ENCODE data around the gene NKAIN2.
"Not testable (repeated sequence)": the region's sequence is repeated elsewhere in the genome, so short reads cannot be mapped to it uniquely, and the experiment has no call there.

The NKAIN2 gene

DNA sequence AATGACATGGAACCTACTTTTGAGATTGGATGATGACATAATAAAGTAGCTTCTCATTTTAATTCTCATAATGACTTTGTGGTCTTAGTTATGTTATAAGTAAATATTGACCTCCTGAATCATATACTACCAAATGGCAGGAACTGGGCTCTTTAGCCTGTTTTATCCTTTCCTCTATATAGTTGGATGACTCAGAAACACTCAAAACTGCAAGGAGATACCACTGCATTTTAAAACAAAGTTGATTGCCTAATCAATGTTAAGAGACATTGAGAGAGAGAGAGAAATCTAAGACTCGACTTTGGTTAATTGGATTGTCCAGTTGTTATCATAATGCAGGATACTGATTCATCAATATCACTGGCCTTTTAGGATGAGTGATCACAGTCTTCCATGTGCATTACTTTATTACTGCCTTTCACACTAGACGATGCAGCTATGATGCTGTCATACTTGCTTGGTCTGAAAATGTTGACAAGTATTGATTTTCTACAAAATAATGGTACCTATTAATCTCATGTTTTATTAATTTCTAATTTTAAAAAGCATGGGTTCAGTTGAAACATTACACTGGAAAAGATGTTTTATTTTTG is 320.0 kb downstream of the NKAIN2 start:
- no peak for DNase-seq

- no peak for DNase-seq
Observed at GRCh38 chr6:124131259-124131658, 327.6 kb downstream of the NKAIN2 start.

DNA sequence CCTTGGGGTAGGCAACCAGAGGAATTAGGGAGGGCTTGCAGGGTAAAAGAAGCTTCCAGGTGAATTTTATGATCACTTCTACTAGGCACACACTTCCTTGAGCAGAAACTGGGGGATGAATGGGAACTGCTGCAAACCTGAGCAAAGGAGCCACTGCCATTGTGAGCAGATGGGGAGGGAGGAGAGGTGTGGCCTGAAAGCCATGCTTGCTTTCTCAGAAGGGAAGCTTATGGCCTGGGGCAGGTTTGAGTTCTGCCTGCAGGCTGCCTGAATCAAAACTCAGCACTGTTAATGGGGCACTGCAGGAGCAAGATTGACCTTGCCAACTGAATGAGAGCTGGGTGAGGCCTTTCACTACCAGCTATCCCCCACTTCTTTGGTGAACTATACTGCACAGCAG is 328.1 kb downstream of the NKAIN2 start:
- DNase-seq, result no peak

- DNase-seq, result no peak
Observed at GRCh38 chr6:124132256-124132655, 328.6 kb downstream of the NKAIN2 start.

DNA sequence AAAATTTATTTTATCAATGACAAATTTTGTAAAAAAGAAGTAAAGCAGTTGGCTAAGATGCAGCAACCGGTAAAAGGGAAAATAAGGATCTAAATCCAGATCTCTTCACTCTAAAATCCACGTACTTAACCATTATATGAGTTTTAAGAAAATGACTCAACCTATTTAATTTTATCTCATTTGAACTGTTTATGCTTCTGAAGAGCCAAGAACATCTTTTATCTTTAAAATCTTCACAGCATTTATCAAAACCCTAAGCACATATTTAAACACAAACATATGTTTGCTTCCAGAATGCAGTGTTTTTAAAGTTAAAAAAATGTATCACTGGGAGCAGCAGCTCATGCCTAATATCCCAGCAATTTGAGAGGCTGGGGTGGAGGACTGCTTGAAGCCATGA is 339.2 kb downstream of the NKAIN2 start:
- DNase-seq, result no peak

DNA sequence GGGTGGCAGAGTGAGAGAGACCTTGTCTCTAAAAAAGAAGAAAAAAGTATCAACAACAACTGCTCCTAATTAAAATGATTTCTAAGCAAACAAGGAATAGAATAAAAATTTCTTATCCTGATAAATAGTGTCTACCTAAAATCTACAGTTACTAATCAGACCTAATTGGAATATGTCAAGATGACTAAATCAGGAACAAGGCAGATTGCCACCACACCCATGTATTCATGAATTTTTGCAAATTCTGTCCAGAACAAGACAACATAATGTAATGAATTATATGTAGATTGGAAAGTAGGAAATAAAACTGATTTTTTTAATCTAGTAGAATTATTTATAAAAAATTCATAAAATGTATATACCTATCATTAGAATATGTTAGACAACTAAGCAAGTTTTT is 339.8 kb downstream of the NKAIN2 start:
- DNase-seq, result no peak

DNA sequence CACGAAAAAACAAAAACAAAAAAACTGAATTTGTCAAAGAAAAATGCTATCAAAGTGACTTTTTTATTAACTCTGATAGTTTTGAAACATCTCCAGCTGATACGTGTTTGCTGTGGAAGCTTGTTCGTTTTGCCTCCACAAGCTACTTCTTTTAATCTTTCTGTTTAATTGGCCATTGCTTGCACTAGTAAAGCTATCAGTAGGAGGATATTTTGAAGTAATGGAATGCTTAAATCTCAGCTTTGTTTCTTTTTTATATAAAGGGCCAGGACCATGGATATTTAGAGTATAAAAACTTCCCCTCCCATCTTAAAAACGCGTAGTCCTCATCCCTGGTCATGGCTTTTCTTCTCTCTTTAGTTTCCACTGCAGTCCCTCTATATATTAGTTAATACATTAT is 344.0 kb downstream of the NKAIN2 start:
- no peak for DNase-seq

- no peak for DNase-seq
Observed at GRCh38 chr6:124148236-124148957, 344.7 kb downstream of the NKAIN2 start.

GRCh38 chr6:124149646-124150045 is 346.0 kb downstream of the NKAIN2 start:
- DNase-seq, result no peak

DNA sequence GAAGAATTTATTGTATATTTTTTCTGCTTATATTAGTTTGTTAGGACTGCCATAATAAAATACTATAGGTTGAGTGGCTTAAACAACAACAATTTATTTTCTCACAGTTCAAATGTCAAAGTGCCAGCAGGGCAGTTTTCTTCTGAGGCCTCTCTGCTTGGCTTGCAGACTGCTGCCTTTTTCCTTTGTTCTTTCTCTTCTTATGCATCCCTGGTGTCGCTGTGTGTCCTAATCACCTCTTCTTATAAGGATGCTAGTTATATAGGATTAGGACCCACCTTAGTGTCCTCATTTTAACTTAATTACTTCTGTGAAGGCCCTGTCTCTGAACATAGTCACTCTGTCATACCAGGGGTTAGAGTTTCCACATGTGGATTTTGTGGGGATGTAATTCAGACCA is 354.4 kb downstream of the NKAIN2 start:
- no peak for DNase-seq

- DNase-seq, result no peak
Observed at GRCh38 chr6:124163676-124164075, 360.0 kb downstream of the NKAIN2 start.

DNA sequence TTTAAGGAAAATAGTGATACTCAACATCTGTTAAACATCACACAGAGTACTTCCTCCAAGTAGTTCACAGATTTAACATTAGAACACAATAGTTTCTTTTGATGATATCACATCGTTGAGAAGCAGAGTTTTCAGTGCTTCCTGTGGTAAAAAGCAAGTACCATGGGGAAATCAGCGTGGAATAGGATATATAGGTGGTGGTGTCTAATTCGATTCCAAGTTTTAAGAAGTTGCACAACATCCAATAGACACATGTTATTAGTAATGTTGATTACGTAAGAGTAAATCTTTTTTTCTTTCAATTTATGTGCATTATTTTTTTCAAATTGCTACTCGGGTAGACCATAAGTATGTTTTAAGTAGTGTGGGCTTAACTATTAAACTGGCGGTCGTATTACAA is 360.7 kb downstream of the NKAIN2 start:
- no peak for DNase-seq

- DNase-seq, result not testable (repeated sequence)
Observed at GRCh38 chr6:124167249-124167648, 363.6 kb downstream of the NKAIN2 start.

DNA sequence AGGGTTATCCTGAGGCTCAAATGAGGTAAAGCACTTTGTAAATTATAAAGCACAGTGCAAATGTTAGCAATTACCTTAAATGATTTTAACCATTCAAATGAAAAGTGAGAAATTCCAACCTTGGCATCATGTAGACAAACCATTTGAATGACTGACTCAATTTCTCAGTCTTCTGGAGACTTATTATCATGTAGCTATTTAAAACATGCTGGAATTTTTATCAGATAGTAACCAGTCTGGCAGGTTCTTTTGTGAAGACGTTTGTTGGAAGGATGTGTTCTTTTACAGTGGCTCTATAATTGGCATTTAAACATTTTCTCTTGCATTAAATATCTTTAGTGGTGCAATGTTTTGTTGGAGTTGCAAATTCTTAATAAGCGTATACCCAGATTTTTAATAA is 386.6 kb downstream of the NKAIN2 start:
- no peak for DNase-seq

DNA sequence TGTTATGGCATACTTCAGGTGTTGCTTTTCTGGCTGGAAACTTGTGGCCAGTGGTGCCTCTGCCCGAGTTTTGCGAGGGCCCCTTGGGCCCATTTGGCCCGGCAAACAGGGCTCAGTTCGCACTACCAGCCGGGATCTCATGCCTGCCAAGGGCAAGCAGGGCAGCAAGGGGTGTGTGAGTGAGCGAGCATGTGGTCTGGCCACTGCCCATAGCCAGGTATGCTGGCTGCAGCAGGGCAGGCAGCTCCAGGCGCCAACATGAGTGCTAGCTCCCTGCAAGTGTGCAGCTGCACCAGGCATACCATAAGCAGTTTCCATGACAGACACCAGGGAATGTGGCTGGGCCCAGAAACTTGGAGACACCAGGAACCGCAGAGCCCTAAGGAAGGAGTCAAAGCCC is 389.5 kb downstream of the NKAIN2 start:
- no peak for DNase-seq

- DNase-seq, result no peak
Observed at GRCh38 chr6:124197148-124197547, 393.5 kb downstream of the NKAIN2 start.

- DNase-seq, result no peak
Observed at GRCh38 chr6:124199286-124199685, 395.6 kb downstream of the NKAIN2 start.

GRCh38 chr6:124200661-124201060 is 397.0 kb downstream of the NKAIN2 start:
- DNase-seq, result no peak

- DNase-seq, result no peak
Observed at GRCh38 chr6:124203101-124203811, 399.6 kb downstream of the NKAIN2 start.

GRCh38 chr6:124203812-124204167 is 400.1 kb downstream of the NKAIN2 start:
- DNase-seq, result no peak

- DNase-seq, result no peak
Observed at GRCh38 chr6:124205921-124206320, 402.3 kb downstream of the NKAIN2 start.

DNA sequence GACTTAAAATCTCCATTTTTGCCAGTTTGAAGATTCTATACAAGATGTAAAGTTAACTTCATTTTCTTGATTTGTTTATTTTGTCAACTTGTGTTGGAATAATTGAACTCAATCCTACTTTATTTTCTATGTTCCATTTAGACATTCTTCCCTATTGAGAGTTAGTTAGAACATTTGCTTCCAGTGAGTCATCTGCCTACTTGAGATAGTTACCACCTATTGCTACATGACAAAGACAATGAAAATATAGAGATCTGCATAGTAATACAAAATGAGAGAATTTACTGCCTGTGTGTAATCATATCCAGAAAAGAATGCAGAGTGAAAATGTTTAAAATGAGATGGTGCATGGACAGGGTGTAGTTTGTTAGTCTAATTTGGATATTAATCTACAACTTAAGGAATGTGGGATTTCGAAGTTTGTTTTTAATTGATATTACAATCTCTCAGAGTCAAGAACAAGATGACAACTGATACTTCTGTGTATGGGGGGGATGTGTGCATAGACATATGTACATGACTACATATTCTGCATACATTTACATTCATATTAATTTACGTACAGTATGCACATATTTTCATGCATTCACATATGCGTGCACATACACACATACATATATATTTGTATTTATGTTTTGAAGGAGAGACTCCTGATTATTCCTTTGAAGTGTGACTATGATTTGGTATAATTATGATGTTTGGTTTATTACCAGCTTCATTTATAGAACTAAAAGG is 420.1 kb downstream of the NKAIN2 start:
- DNase-seq, result no peak

DNA sequence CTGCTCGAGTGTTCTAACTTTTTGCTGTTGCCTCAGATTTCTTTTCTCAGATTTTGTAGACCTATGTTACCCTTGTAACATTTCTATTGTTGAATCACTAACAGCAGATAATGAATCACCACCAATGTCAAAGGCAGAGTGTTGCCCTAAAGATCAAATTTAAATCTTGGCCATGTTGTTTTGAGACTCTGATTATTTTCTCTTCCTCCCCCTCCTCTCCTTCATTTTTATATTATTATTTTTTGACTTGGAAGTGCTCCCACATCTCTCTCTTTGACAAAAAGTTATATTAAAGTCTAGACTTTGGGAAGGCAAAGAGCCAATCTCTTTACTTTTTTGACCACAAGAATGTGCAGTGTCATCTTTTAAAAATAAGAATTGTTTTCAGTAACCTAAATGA is 422.7 kb downstream of the NKAIN2 start:
- DNase-seq, result no peak

DNA sequence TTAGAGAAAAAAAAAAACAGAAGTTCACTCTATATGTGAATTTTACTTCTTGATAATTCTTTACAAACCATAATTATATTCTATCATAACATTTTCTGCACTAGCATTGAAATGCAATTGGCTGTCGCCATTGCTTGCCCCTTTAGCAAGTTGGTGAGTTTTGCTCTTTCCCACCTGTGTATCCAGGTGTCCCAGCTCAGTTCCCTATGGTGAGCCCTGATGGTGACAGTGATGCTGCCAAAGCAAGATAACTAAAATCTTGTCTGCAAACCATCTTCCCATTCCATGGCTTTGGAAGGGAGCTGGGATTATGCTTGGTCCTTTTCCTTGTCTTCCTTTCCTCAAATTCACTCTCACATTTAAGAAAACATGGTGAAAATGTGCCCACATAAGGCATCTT is 429.6 kb downstream of the NKAIN2 start:
- no peak for DNase-seq

All from CD4-positive, alpha-beta T cell treated with Interleukin-6 for 4 hours (primary cell).